ENCODE results near the gene CGB1. TPM values are rescaled to one million over a fixed set of nuclear protein-coding genes. Genes with fewer than 3 reads are reported as not detected.

Gene CGB1
- total and polyA plus RNA-seq, 9 of the 15 experiments (the other 6 are each of a cell fraction or from before 2014, with no cell fraction given), result not detected

- TF ChIP-seq CEBPZ (IDR thresholded peaks at IDR 0.05; ENCODE audit: borderline replicate concordance, low read depth, low read length), result no peak
- TF ChIP-seq ETS1 (conservative IDR thresholded peaks at IDR 0.05; ENCODE audit: control insufficient read depth, low read depth, low read length), result 0 out of 2 replicates have a peak, but pooled peaks have one; percentile 25
- TF ChIP-seq ZNF668 (CRISPR knock-in tag; IDR thresholded peaks at IDR 0.05), result no peak
- no peak for TF ChIP-seq NKRF (IDR thresholded peaks at IDR 0.05; ENCODE audit: borderline replicate concordance)
- peak; percentile 67 for TF ChIP-seq VEZF1 (CRISPR knock-in tag; IDR thresholded peaks at IDR 0.05)
- peak; percentile 72 for TF ChIP-seq SP1 (CRISPR knock-in tag; IDR thresholded peaks at IDR 0.05)
- peak; percentile 28; the same call in 1 of the 2 replicates for TF ChIP-seq BCOR (IDR thresholded peaks at IDR 0.05)
- TF ChIP-seq ELF2 (CRISPR knock-in tag; IDR thresholded peaks at IDR 0.05), result no peak
- TF ChIP-seq TAF7 (tag; IDR thresholded peaks at IDR 0.05), result no peak
- TF ChIP-seq CTCFL (IDR thresholded peaks at IDR 0.05; ENCODE audit: borderline replicate concordance, insufficient read depth, low read depth, low read length, poor library complexity, severe bottlenecking), result peak; percentile 89
- TF ChIP-seq GABPB1 (CRISPR knock-in tag; IDR thresholded peaks at IDR 0.05), result 0 out of 2 replicates have a peak, but pooled peaks have one; percentile 30
- peak; percentile 55 for TF ChIP-seq PHF20 (IDR thresholded peaks at IDR 0.05; ENCODE audit: partially characterized antibody)
- TF ChIP-seq SIN3B (IDR thresholded peaks at IDR 0.05; ENCODE audit: low read depth), result peak; percentile 12; the same call in 1 of the 2 replicates
- no peak for TF ChIP-seq HDAC3 (IDR thresholded peaks at IDR 0.05; ENCODE audit: borderline replicate concordance, partially characterized antibody)
- peak; percentile 31; the same call in 1 of the 2 replicates for TF ChIP-seq CTBP1 (IDR thresholded peaks at IDR 0.05; ENCODE audit: borderline replicate concordance)
- peak; percentile 30 to 48; a peak in 2 of 4 replicates for TF ChIP-seq NRF1 (conservative IDR thresholded peaks at IDR 0.05 in 1 of 2, IDR thresholded peaks at IDR 0.05 in 1 of 2)
Observed at GRCh38 chr19:49056101-49056901, 19.6 kb upstream of the CGB1 start (continued).

Data from K562 (cell line).